Measurements from ENCODE around the gene UTP3.

GRCh38 chr4:70687392-70687791 lies 940 bp upstream of the UTP3 start:
- TF ChIP-seq CTCF (IDR thresholded peaks at IDR 0.05) (no peak), POLR2A (IDR thresholded peaks at IDR 0.05) (no peak)
